ENCODE data around the gene XXYLT1. TPM values are rescaled to one million over a fixed set of nuclear protein-coding genes. Genes with fewer than 3 reads are reported as not detected.

The XXYLT1 gene
- total RNA-seq, 4 donors from 2014 or later, result 9.7 to 30.1 (median 17.7) TPM

DNA sequence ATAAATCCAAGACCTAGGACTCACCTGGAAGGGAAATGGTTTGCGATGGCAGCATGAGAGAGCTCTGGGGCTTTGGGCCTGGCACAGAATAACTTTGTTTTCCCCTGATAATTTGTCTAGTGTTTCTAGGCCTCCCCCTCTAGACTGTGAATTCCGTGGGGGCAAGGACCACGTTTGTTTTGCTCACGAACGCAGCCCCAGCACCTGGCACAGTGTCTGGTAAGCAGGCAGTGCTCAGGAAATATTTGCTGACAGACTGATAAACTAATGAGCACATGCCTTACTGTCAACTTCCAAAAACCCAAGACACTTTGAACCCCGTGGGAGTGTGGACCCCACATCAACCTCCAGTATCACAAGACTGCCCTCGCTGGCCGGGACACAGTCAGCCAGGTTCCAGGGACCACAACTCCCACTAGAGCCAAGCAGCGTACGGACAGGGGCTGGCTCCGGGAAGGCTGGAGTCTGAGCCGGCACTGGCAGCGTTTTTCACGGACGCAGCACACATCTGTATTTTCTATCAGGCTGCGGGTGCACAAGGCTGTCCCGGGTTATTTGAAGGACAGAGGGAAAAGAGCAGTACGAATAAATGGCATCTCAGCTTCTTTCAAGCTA lies 146.5 kb downstream of the XXYLT1 start:
- TF ChIP-seq, protein P1, sequence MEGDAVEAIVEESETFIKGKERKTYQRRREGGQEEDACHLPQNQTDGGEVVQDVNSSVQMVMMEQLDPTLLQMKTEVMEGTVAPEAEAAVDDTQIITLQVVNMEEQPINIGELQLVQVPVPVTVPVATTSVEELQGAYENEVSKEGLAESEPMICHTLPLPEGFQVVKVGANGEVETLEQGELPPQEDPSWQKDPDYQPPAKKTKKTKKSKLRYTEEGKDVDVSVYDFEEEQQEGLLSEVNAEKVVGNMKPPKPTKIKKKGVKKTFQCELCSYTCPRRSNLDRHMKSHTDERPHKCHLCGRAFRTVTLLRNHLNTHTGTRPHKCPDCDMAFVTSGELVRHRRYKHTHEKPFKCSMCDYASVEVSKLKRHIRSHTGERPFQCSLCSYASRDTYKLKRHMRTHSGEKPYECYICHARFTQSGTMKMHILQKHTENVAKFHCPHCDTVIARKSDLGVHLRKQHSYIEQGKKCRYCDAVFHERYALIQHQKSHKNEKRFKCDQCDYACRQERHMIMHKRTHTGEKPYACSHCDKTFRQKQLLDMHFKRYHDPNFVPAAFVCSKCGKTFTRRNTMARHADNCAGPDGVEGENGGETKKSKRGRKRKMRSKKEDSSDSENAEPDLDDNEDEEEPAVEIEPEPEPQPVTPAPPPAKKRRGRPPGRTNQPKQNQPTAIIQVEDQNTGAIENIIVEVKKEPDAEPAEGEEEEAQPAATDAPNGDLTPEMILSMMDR (IDR thresholded peaks at IDR 0.05), result no peak
- no peak for TF ChIP-seq POLR2A (IDR thresholded peaks at IDR 0.05)
- H3K4me3 ChIP-seq (ENCODE audit: low read depth, poor library complexity, severe bottlenecking), result no peak overlapping the region
- intact Hi-C loops (cut with DNase I; ENCODE audit: low total_unique reads), result no loop called here
- WGBS, 2 donors, result 77 to 85% methylated on average over 18 of the region's 18 CpGs
- no peak for DNase-seq (ENCODE audit: low spot score in 2 of 2)

DNA sequence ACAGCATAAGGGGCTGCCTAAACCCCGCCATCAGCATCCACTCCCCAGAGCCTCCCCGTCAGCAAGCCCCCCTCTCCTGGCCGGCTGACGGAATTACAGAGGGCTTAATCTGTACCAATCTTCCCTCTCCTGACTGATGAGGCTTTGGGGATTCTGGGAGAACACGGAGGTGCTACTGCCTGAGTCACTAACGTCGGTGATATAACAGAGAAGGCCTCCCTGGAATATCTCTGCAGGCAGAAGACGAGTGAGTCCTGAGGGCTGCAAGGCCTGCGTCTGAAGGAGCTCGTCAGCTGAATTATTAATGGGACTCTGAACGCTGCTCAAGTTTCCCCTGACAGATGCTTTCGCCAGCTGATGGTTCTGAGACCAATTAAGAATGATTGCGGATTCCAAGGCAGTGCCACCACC lies 147.7 kb downstream of the XXYLT1 start:
- TF ChIP-seq, protein P1 (IDR thresholded peaks at IDR 0.05), result no peak
- no peak for TF ChIP-seq POLR2A (IDR thresholded peaks at IDR 0.05)
- 81 to 83% methylated on average over 13 of the region's 13 CpGs for WGBS, 2 donors
- no peak for DNase-seq (ENCODE audit: low spot score in 2 of 2)
- intact Hi-C loops (cut with DNase I; ENCODE audit: low total_unique reads), result no loop called here
- no peak overlapping the region for H3K4me3 ChIP-seq (ENCODE audit: low read depth, poor library complexity, severe bottlenecking)

DNA sequence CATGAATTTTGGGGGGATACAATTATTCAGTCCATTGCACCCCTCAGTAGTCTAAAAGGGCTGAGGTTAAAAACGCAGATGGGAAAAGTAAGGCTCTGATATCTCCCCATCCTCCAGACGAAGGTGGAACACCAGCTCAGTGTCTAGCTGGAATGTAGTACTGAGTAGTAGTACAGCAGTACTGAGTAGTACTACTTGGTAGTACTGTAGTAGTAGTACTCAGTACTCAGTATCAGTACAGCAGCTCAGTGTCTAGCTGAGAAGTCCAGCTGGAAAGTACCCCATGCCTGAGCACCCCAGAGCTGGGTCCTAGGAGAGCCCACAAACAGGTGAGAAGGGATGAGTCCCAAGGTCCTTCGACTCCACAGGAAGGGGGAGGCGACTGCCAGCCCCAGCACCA lies 148.7 kb downstream of the XXYLT1 start:
- H3K4me3 ChIP-seq (ENCODE audit: low read depth, poor library complexity, severe bottlenecking), result no peak overlapping the region
- TF ChIP-seq, protein P1 (IDR thresholded peaks at IDR 0.05), result no peak
- no peak for TF ChIP-seq POLR2A (IDR thresholded peaks at IDR 0.05)
- no peak for DNase-seq (ENCODE audit: low spot score in 2 of 2)
- intact Hi-C loops (cut with DNase I; ENCODE audit: low total_unique reads), result no loop called here
- 91 to 92% methylated on average over 4 of the region's 4 CpGs for WGBS, 2 donors

DNA sequence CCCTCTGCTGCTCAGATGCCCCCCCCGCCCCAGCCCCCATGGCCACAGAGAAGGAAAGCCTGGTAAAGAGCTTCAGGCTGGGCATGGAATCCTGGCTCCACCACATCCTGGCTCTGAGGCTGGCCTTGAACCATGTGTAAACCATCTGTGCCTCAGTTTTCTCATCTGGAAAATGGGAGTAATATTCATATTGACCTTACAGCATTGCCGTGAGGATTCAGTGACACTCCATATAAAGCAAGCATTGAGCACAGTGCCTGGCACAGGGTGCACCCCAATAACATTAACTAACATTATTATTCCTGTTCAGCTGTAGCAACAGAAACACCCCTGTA lies 150.7 kb downstream of the XXYLT1 start:
- TF ChIP-seq, protein P1 (IDR thresholded peaks at IDR 0.05), result no peak
- TF ChIP-seq POLR2A (IDR thresholded peaks at IDR 0.05), result no peak
- 100% methylated on average over 1 to 2 of the region's 2 CpGs for WGBS, 2 donors
- intact Hi-C loops (cut with DNase I; ENCODE audit: low total_unique reads), result no loop called here
- no peak overlapping the region for H3K4me3 ChIP-seq (ENCODE audit: low read depth, poor library complexity, severe bottlenecking)
- DNase-seq (ENCODE audit: low spot score in 2 of 2), result no peak

DNA sequence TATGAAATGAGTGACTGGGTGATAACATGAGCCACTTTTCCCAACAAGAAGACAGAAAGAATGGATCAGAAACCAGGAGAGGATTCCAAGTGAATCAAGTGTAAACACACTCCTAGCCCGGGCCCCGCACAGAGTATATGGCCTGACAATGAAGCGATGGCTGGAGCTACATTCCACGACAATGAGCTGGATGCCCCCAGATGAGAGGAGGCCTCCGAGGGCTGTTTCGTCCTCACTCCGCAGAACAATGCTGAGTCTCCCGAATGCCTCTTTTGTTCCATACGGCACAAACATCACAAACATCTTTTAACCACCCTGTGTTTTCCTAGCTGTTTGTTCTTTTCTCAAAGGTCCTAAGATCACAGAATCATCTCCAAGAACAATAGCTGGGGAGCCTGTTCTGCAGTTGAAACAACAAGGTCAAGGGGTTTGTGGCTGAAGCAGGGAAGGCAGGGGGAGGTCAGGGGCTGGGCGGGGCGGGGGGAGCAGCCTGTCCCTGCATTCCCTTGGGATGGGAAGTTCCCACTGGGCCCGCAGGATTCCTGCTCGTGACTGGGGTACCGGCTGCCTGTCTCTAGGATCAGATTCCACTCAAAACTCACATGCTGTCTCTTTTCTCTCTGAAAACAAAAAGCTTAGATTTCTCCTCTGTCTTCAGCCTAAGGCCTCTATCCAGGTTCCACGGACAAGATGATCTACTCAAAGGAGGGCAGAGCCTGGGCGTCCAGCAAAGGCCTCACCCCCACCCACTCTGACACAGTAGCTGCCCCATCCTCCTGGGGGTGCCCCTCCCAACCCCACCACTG lies 151.3 kb downstream of the XXYLT1 start:
- DNase-seq (ENCODE audit: low spot score in 2 of 2), result no peak
- intact Hi-C loops (cut with DNase I; ENCODE audit: low total_unique reads), result no loop called here
- TF ChIP-seq POLR2A (IDR thresholded peaks at IDR 0.05), result no peak
- H3K4me3 ChIP-seq (ENCODE audit: low read depth, poor library complexity, severe bottlenecking), result no peak overlapping the region
- WGBS, 2 donors, result 65 to 75% methylated on average over 16 of the region's 16 CpGs

DNA sequence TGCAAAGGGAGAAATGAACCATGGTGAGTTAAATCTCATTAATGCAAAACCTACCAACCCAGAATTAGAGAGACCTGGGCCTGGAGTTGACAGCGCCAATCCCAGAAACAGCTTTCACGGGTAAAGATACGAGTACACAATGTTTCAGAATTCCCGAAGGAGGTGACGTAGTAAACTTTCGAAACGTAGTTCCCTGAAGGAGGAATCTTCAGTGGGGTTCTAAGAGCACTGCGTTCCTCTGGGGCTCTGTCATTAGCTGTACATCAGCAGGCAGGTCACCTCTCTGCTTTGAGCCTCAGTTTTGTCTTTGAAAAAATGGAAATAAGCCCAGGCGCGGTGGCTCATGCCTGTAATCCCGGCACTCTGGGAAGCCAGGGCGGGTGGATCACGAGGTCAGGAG lies 152.3 kb downstream of the XXYLT1 start:
- TF ChIP-seq POLR2A (IDR thresholded peaks at IDR 0.05), result no peak
- TF ChIP-seq, protein P1 (IDR thresholded peaks at IDR 0.05), result no peak
- WGBS, 2 donors, result 86 to 97% methylated on average over 13 of the region's 13 CpGs
- H3K4me3 ChIP-seq (ENCODE audit: low read depth, poor library complexity, severe bottlenecking), result no peak overlapping the region
- intact Hi-C loops (cut with DNase I; ENCODE audit: low total_unique reads), result no loop called here
- no peak for DNase-seq (ENCODE audit: low spot score in 2 of 2)
